ENCODE results near the gene FBXL7.

DNA sequence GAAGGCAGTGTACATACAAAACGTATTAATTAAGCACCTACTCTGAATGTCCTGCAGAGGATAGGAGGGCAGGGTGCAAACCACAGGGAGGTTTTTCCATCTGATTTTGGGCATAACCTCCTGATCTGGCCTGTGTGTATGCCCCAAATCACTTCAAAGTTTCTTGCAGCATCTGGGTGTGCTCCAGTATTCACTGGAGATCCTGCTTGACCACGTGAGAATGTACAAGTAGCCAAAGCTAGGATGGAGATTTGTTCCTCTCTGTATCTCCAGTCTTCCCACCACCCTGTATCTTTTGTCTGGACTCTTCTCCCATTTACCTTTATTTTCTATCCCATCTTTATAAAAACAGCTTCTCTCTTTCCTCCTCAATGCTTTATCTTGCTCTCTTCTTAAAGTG is 207.7 kb downstream of the FBXL7 start:
- no peak for TF ChIP-seq EZH2 (IDR thresholded peaks at IDR 0.05; ENCODE audit: insufficient read depth, poor library complexity, severe bottlenecking)
- TF ChIP-seq EZH2phosphoT487 (IDR thresholded peaks at IDR 0.05; ENCODE audit: insufficient read depth, low read depth) = no peak

Data from GM23248 (cell line).